COLO668 (cell line): Measurements from ENCODE around the gene HNRNPL.
"Not testable (repeated sequence)": the region's sequence is repeated elsewhere in the genome, so short reads cannot be mapped to it uniquely, and the experiment has no call there.

Experiments used
- DNase-seq: peaks from one replicate; lab custom pipeline; 2025; ENCODE audit not compliant: unreplicated experiment; lab: John Stamatoyannopoulos, UW

HNRNPL gene

GRCh38 chr19:38869836-38870607, 20.2 kb upstream of the HNRNPL start:
- DNase-seq: peak; percentile 15

DNA sequence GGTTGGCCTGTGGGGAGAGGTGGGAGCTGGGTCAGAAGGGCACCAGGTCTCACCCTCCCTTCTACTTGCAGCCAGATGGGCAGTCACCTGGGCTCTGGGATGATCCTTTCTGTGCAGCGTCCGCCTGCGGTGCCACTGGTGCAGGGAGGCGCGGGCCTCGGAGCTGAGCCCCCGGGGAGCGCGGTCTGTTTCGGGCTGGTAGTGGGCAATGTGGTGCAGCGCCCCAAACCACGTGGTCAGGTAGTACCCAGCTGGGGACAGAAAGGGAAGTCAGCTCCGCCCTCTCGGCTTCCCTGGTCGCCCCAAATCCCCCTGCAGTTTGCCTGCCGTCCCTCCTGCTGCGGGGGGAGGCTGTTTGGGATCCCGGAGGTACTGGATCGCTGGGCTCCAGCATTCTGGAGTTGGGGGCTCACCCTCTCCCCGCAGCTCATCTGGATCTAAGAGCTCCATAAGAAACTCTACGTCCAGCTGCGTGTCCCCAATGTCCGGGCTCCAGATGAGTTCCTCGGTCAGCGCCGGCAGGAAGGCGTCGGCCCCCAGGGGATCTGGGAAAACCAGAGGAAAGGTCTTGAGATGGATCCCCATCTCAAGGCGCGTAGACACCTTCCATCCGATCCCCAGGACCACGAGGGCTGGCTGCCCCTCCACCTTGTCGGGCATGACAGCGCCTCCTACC, 19.5 kb upstream of the HNRNPL start:
- no peak for DNase-seq

DNA sequence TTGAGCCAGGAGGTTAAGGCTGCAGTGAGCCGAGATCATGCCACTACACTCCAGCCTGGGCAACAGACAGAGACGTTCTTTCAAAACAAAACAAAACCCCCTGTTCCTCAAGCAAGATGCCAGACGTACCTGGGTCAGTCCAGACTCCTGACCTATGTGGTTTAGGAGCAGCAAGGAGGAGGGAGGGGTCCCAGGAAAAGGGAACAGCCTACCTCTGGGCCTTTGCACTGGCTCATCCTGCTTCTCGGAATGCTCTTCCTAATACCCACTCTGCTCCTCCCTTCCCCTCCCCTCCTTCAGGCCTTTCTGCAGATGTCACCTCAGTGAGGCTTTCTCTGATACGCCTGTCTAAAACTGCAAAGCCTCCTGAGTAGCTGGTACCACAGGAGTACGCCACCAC, 18.8 kb upstream of the HNRNPL start:
- no peak for DNase-seq

DNA sequence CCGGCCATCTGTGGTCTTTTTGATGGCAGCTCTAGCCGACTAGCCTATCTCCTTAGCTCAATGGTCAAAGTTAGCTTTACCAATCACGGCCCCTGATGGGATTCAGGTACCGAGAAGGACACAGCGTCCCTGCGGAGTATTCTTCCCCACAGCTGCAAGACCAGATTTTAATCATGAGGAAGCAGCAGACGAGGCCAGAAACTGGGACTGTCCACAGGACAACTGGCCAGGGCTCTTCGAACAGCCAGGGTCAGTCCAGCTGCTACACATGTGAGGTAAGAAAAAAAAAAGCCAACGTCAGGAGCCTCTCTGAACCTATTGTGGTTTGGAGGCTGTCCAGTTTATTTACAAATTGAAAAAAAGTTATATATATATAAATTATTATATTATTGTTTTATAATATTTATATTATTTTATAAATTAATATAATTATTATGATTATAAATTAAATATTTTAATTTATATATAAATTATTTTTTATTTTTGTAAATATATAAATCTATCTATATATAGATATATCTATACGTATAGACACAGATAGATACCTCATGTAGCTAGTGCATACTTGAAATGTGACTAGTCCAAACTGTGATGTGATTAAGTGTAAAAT, 17.5 kb upstream of the HNRNPL start:
- no peak for DNase-seq

GRCh38 chr19:38862321-38863059, 12.7 kb upstream of the HNRNPL start:
- peak; percentile 42 for DNase-seq

DNA sequence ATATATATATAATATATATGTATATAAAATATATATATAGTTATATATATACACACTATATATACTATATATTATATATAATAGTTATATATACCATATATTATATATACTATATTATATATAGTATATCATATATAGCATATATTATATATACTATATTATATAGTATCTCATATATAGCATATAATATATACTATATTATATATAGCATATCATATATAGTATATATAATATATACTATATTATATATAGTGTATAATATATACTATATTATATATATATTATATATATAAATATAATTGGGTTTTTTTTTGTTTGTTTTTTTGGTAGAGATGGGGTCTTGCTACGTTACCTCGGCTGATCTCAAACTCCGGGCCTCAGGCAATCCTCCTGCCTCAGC, 11.6 kb upstream of the HNRNPL start:
- DNase-seq: no peak

- not testable (repeated sequence) for DNase-seq
Measured at GRCh38 chr19:38859631-38860204, 9.9 kb upstream of the HNRNPL start.

DNA sequence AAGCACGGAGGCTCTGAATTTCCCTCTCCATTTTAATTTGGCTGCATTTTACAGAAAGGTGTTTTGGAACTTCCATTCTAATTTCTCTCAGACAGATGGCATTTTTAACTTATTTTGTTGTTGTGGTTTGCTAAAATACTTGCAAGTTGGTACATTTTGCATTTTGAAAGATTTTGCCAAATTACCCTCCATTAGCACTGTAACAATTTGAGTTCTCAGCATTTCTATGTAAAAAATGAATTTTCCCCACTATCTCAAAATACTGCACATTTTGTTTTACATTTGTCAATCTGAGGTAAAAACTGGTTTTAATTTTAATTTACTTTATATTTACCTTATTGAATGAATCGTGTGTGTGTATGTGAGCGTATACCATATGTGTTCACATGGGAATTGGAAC, 7.0 kb upstream of the HNRNPL start:
- DNase-seq: no peak

DNA sequence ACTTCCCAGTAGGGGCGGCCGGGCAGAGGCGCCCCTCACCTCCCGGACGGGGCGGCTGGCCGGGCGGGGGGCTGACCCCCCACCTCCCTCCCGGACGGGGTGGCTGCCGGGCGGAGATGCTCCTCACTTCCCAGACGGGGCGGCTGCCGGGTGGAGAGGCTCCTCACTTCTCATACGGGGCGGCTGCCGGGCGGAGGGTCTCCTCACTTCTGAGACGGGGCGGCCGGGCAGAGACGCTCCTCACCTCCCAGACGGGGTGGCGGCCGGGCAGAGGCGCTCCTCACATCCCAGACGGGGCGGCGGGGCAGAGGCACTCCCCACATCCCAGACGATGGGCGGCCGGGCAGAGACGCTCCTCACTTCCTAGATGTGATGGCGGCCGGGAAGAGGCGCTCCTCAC, 6.0 kb upstream of the HNRNPL start:
- not testable (repeated sequence) for DNase-seq

DNA sequence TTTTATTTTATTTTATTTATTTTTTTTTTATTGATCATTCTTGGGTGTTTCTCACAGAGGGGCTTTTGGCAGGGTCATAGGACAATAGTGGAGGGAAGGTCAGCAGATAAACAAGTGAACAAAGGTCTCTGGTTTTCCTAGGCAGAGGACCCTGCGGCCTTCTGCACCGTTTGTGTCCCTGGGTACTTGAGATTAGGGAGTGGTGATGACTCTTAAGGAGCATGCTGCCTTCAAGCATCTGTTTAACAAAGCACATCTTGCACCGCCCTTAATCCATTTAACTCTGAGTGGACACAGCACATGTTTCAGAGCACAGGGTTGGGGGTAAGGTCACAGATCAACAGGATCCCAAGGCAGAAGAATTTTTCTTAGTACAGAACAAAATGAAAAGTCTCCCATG, 5.2 kb upstream of the HNRNPL start:
- DNase-seq: not testable (repeated sequence)

DNA sequence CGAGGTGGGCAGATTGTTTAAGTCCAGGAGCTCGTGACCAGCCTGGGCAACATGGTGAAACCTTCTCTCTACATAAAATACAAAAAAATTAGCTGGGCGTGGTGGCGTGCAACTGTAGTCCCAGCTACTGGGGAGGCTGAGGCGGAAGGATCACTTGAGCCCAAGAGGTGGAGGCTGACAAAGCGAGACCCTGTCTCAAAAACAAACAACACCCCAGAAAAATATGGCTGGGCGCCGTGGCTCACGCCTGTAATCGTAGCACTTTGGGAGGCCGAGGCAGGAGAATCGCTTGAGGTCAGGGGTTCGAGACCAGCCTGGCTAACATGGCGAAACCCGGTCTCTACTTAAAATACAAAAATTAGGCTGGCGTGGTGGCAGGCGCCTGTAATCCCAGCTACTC, 3.4 kb upstream of the HNRNPL start:
- DNase-seq: no peak

- peak; percentile 24 for DNase-seq
Measured at GRCh38 chr19:38852231-38853044, 2.7 kb upstream of the HNRNPL start.

GRCh38 chr19:38851622-38852230, 1.9 kb upstream of the HNRNPL start:
- peak; percentile 95 for DNase-seq

GRCh38 chr19:38850976-38851621, 1.3 kb upstream of the HNRNPL start:
- DNase-seq: peak; percentile 45

GRCh38 chr19:38850436-38850975, 720 bp upstream of the HNRNPL start:
- peak; percentile 100 for DNase-seq

DNA sequence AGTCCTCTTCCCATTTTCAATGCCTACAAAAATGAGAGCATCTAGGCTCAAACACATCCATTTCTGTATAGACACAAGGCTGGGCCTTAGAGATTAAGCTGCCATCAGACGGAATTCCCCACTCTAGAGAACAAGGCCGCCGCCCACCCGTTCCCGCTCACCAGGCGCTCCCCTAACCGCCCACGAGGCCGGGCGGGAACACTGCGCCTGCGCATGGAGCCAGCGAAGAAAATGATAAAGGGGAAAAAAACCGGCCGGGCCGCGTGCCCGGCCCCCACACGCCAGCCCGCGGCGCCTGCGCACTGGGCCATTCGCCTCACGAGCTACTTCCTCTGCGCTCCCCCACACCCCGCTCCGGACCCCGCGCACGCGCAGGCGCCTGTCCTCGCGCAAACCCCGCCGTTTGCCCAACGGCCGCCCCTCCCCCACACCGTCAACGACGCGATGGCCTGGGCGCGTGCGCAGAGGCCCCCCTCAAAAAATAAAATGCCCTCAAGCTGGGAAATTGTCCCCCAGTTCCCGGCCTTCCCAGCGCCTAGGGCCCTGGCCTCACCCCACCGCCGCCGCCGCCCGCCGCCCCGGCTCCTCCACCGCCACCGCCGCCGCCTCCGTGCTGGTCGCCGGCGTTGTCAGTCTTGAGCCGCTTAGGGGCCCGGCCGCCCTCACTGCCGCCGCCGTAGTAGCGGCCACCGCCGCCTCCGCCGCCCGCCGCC, 483 bp downstream of the HNRNPL start:
- peak; percentile 98 for DNase-seq

GRCh38 chr19:38848299-38849146, 1.3 kb downstream of the HNRNPL start:
- peak; percentile 13 for DNase-seq

DNA sequence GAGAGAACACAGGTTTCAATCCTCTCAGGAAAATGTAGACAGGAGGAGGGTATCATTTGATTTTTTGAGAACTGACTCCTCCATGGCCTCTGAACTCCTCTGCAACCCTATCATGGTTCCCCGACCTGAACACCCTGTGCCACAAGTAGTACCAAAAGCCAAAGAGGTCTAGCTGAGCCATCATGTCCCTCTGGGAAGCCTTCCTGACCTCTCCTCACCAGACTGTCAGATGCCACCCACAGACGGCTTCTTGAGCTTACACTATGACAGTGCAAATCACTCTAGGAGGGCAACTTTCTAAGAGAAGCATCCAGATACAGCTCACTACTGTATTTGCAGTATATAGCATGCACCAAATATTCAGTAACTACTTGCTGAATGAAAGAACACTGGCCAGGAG, 3.7 kb downstream of the HNRNPL start:
- DNase-seq: no peak
